Thymus (tissue), 11 donors: Measurements from ENCODE around the gene DVL3. TPM values are rescaled to one million over a fixed set of nuclear protein-coding genes. Genes with fewer than 3 reads are reported as not detected.

Experiments
- DNase-seq, 9 donors: peaks; one replicate each; pipeline ENCODE4 v3.0.0-alpha.2; 2013; ENCODE audit warnings: low spot score in 9 of 9, low read depth in 6 of 9, missing footprints in 1 of 9
- H3K27ac ChIP-seq, 2 donors: one replicate each; pipeline ENCODE4 v1.5.1; 2013; ENCODE audit warnings: control low read depth in 1 of 2, low read depth in 1 of 2, low read length in 1 of 2, mild to moderate bottlenecking in 1 of 2, moderate library complexity in 1 of 2
- H3K27me3 ChIP-seq, 2 donors: one replicate each; pipeline ENCODE4 v1.5.1; 2013; ENCODE audit warnings: low read length in 1 of 2; ENCODE audit not compliant: control insufficient read depth in 2 of 2, insufficient read depth in 1 of 2
- H3K36me3 ChIP-seq, 2 donors: one replicate each; pipeline ENCODE4 v1.5.1; 2013; ENCODE audit warnings: low read length in 1 of 2, mild to moderate bottlenecking in 1 of 2, moderate library complexity in 1 of 2; ENCODE audit not compliant: control insufficient read depth in 2 of 2, insufficient read depth in 2 of 2
- H3K4me1 ChIP-seq, 2 donors: one replicate each; pipeline ENCODE4 v1.5.1; 2013; ENCODE audit warnings: low read length in 2 of 2; ENCODE audit not compliant: control insufficient read depth in 2 of 2, insufficient read depth in 2 of 2
- H3K4me3 ChIP-seq, 2 donors: one replicate each; pipeline ENCODE4 v1.5.1; 2013; ENCODE audit warnings: low read length in 2 of 2, control low read depth in 1 of 2, mild to moderate bottlenecking in 1 of 2
- H3K9me3 ChIP-seq, 2 donors: one replicate each; pipeline ENCODE4 v1.5.1; 2013; ENCODE audit warnings: low read length in 1 of 2, mild to moderate bottlenecking in 1 of 2; ENCODE audit not compliant: control insufficient read depth in 2 of 2, insufficient read depth in 1 of 2
- WGBS: extraction: QIAGEN DNeasy Blood & Tissue Kit; methylation state at CpG from one replicate; pipeline ENCODE4 v1.1.7; 2013; 5-methylcytosine and 5-hydroxymethylcytosine counted together
- polyA plus RNA-seq: library from polyadenylated mRNA; stranded (reverse); fragments of 200-250 nt; gene quantifications from one replicate; pipeline ENCODE4 v1.2.3, GENCODE V29; 2013
- total RNA-seq: library from RNA; stranded (reverse); fragments of 120-200 nt; gene quantifications from one replicate; pipeline ENCODE4 v1.2.4, GENCODE V29; 2013
- donor health status: healthy.

Gene DVL3
- total and polyA plus RNA-seq, 2 donors: 12.0 to 26.0 TPM

DNA sequence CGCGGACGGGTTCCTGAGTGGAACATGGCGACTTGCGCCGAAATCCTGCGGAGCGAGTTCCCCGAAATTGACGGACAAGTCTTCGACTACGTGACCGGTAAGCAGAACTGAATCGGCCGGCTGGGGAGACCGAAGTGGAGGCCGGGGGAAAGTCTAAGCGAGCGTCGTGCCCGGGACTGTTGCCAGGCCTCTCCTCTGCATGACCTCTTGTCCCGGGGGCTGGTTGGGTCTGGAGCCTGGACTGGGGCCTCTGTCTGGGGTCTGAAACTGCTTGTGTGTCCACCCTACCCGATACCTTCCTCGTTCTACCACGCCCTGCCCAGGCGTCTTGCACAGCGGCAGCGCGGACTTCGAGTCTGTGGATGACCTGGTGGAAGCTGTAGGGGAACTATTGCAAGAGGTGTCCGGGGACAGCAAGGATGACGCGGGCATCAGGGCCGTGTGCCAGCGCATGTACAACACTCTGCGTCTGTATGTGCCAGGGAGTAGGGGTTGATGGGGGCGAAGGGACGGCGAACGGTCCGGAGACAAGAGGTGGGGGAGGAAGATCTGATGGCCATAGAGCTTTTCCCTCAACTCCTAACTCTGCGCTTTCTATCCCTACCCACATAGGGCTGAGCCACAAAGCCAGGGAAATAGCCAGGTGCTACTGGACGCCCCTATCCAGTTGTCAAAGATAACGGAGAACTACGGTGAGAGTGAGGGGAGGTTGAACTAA, 31.2 kb downstream of the DVL3 start, which contains the start of gene ABCF3:
Gene ABCF3 (plus strand): TSS at position 16 of the 718 bp plus-strand sequence. CDS start 9 bp downstream, at position 25.
- peak in 3 of 9 donors; percentile 11 to 29 (median 24) for DNase-seq
- peaks cover 10 to 15% of the 10 kb centered on the region in 2 donors for H3K4me1 ChIP-seq
- peaks cover 54 to 59% of the 10 kb centered on the region in 2 donors for H3K36me3 ChIP-seq
- peak within 1 kb of the TSS; percentile 61 to 71 for H3K27ac ChIP-seq
- H3K27me3 ChIP-seq: no peaks in the 10 kb centered on the region
- H3K4me3 ChIP-seq: peak within 1 kb of the TSS; percentile 82 to 100
- WGBS: under 1% methylated on average over 45 of the region's 45 CpGs
- H3K9me3 ChIP-seq: peaks cover 0 to 3% of the 10 kb centered on the region in 2 donors

- WGBS: 29% methylated on average over 3 of the region's 3 CpGs
- Histone ChIP-seq H3K36me3 (peaks cover 51 to 56% of the 10 kb centered on the region in 2 donors), H3K4me1 (peaks cover 10 to 15% of the 10 kb centered on the region in 2 donors), H3K4me3 (peak overlapping the region; percentile 82 to 100), H3K27ac (no peak overlapping the region), H3K9me3 (peaks cover 0 to 3% of the 10 kb centered on the region in 2 donors), H3K27me3 (no peaks in the 10 kb centered on the region)
- peak in 1 of 9 donors; percentile 13 for DNase-seq
These were observed 31.7 kb downstream of the DVL3 start for GRCh38 chr3:184186902-184187207.

DNA sequence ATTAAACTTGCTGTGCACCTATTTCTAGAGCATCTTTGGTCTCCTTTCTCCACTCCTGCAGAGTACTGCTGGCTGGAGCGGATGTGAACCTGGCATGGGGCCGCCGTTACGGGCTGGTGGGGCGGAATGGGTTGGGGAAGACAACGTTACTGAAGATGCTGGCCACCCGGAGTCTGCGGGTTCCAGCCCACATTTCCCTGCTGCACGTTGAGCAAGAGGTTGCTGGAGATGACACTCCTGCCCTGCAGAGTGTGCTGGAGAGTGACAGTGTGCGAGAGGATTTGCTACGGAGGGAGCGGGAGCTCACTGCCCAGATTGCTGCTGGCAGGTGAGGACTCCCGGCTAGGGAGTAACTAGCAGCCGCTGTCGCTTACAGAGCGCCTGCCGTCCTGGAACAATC, 32.9 kb downstream of the DVL3 start:
- 97% methylated on average over 17 of the region's 17 CpGs for WGBS
- Histone ChIP-seq H3K4me3 (no peak overlapping the region), H3K27me3 (no peaks in the 10 kb centered on the region), H3K27ac (no peak overlapping the region), H3K4me1 (peaks cover 10 to 15% of the 10 kb centered on the region in 2 donors), H3K9me3 (peaks cover 0 to 3% of the 10 kb centered on the region in 2 donors), H3K36me3 (peaks cover 50 to 53% of the 10 kb centered on the region in 2 donors)
- no peak for DNase-seq

GRCh38 chr3:184189421-184189820, 34.2 kb downstream of the DVL3 start:
- no peak for DNase-seq
- H3K27ac ChIP-seq: no peak overlapping the region
- no peaks in the 10 kb centered on the region for H3K27me3 ChIP-seq
- 99% methylated on average over 13 of the region's 13 CpGs for WGBS
- H3K4me1 ChIP-seq: peaks cover 10 to 15% of the 10 kb centered on the region in 2 donors
- H3K36me3 ChIP-seq: peaks cover 54 to 55% of the 10 kb centered on the region in 2 donors
- H3K9me3 ChIP-seq: peaks cover 0 to 3% of the 10 kb centered on the region in 2 donors
- H3K4me3 ChIP-seq: no peak overlapping the region

- no peaks in the 10 kb centered on the region for H3K9me3 ChIP-seq
- H3K4me3 ChIP-seq: no peak overlapping the region
- no peak for DNase-seq
- no peaks in the 10 kb centered on the region for H3K27me3 ChIP-seq
- WGBS: 98% methylated on average over 10 of the region's 10 CpGs
- no peak overlapping the region for H3K27ac ChIP-seq
- H3K36me3 ChIP-seq: peaks cover 65 to 69% of the 10 kb centered on the region in 2 donors
- H3K4me1 ChIP-seq: no peaks in the 10 kb centered on the region
These were observed 37.7 kb downstream of the DVL3 start for GRCh38 chr3:184192889-184193288.

DNA sequence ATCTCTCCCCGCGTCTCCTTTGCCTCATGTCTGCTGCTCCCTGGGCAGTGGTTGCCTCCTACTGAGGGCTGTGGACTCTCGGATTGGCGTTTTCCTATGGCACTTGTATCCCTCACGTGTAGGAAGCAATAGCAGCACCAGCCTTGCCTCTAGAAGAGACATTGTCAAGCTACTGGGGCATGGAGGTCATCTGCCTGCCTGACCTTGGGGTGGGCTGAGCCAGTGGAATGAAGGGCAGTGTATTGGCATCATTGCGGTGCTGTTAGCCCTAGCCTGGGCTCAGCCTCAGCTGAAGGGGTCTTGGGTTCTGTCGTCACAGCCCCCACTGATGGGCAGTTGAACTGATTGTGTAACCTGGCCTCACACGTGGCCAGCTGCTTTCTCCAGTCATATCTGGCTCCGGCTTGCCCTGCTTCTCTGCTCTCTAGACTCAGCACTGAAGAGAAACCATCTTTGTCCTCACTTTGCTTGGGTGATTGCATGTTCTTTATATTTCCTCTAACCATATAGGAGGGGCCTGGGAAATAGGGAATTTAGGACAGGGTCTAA, 38.9 kb downstream of the DVL3 start:
- Histone ChIP-seq H3K36me3 (peaks cover 54 to 60% of the 10 kb centered on the region in 2 donors), H3K27ac (no peak overlapping the region), H3K4me3 (no peak overlapping the region), H3K27me3 (no peaks in the 10 kb centered on the region), H3K4me1 (no peaks in the 10 kb centered on the region), H3K9me3 (no peaks in the 10 kb centered on the region)
- WGBS: 97% methylated on average over 9 of the region's 9 CpGs
- no peak for DNase-seq

DNA sequence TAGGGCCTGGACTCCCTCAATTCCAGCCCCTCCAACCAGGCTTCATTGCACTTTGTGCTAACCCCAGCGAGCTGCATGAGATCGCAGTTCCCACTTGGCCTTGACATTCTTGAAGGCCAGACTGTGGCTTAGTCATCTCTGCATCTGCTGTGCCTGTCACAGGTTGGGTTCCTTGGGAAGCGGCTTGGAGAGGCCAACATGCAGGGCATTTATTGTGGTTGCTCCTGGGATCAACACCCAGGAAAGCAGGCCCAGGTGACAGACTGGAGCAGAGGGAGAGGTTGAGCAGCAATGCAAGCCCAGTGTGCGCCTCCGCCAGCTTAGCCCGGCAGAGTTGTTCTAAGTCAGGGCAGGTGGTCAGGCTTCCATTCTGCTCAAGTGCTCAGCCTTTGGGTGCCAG, 41.4 kb downstream of the DVL3 start:
- Histone ChIP-seq H3K27ac (no peak overlapping the region), H3K36me3 (peaks cover 36 to 37% of the 10 kb centered on the region in 2 donors), H3K4me1 (no peaks in the 10 kb centered on the region), H3K4me3 (no peak overlapping the region), H3K27me3 (no peaks in the 10 kb centered on the region), H3K9me3 (no peaks in the 10 kb centered on the region)
- WGBS: 97% methylated on average over 6 of the region's 6 CpGs
- no peak for DNase-seq

DNA sequence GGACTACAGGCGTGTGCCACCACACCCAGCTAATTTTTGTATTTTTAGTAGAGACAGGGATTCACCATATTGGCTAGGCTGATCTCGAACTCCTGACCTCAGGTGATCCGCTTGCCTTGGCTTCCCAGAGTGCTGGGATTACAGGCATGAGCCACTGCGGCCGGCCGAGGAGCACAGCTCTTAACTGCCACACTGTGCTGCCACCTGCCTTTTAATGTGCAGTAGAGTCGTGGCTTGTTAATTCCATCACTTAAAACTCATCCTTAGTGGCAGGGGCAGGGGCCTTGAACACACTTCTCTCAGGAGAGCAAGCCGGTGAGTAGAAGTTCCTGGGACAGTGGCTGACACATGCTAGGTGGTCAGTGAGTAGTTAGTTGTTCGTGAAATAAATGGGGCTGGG, 43.3 kb downstream of the DVL3 start:
- DNase-seq: no peak
- H3K36me3 ChIP-seq: peaks cover 22 to 23% of the 10 kb centered on the region in 2 donors
- 95% methylated on average over 9 of the region's 9 CpGs for WGBS
- no peaks in the 10 kb centered on the region for H3K9me3 ChIP-seq
- peaks cover 0 to 2% of the 10 kb centered on the region in 2 donors for H3K27me3 ChIP-seq
- no peaks in the 10 kb centered on the region for H3K4me1 ChIP-seq
- no peak overlapping the region for H3K4me3 ChIP-seq
- no peak overlapping the region for H3K27ac ChIP-seq

DNA sequence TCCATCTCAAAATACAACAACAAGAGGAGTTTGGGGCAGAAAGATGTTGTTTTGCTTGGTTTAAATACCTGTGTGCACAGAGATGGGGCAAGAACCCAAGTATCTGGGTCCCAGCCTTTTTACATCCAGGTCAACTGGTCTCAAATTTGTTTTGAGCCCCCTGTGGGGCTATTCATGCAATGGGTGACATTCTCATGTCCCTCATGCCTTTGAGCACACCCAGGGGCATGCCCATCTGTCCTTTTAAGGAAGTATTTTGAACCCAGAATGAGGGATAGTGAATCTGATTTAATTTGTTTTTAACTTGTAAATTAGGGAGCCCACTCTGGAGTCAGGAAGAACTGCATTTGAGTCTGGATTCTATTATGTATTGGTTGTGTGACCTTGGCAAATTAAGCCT, 45.6 kb downstream of the DVL3 start:
- H3K27me3 ChIP-seq: peaks cover 0 to 3% of the 10 kb centered on the region in 2 donors
- H3K36me3 ChIP-seq: peaks cover 3 to 5% of the 10 kb centered on the region in 2 donors
- no peaks in the 10 kb centered on the region for H3K9me3 ChIP-seq
- H3K27ac ChIP-seq: no peak overlapping the region
- no peaks in the 10 kb centered on the region for H3K4me1 ChIP-seq
- H3K4me3 ChIP-seq: no peak overlapping the region
- no peak for DNase-seq
